ENCODE results near the gene AHRR.

- TF ChIP-seq, protein P1, sequence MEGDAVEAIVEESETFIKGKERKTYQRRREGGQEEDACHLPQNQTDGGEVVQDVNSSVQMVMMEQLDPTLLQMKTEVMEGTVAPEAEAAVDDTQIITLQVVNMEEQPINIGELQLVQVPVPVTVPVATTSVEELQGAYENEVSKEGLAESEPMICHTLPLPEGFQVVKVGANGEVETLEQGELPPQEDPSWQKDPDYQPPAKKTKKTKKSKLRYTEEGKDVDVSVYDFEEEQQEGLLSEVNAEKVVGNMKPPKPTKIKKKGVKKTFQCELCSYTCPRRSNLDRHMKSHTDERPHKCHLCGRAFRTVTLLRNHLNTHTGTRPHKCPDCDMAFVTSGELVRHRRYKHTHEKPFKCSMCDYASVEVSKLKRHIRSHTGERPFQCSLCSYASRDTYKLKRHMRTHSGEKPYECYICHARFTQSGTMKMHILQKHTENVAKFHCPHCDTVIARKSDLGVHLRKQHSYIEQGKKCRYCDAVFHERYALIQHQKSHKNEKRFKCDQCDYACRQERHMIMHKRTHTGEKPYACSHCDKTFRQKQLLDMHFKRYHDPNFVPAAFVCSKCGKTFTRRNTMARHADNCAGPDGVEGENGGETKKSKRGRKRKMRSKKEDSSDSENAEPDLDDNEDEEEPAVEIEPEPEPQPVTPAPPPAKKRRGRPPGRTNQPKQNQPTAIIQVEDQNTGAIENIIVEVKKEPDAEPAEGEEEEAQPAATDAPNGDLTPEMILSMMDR (IDR thresholded peaks at IDR 0.05 in 2 of 3, conservative IDR thresholded peaks at IDR 0.05 in 1 of 3; ENCODE audit: insufficient read depth in 2 of 3, low read depth in 1 of 3, low read length in 3 of 3), result no peak
- TF ChIP-seq ARID2 (IDR thresholded peaks at IDR 0.05) (no peak), HNRNPK (IDR thresholded peaks at IDR 0.05; ENCODE audit: low read depth, low read length, poor library complexity, severe bottlenecking) (no peak), FOXJ3 (CRISPR knock-in tag; IDR thresholded peaks at IDR 0.05) (no peak), RCOR1 (IDR thresholded peaks at IDR 0.05; ENCODE audit: borderline replicate concordance in 1 of 2, low read depth in 2 of 2, low read length in 2 of 2) (no peak), RFX5 (IDR thresholded peaks at IDR 0.05; ENCODE audit: low read depth, low read length) (no peak), ZSCAN29 (IDR thresholded peaks at IDR 0.05) (no peak), STAG1 (CRISPR knock-in tag; IDR thresholded peaks at IDR 0.05; ENCODE audit: borderline replicate concordance) (no peak), E4F1 (CRISPR knock-in tag; IDR thresholded peaks at IDR 0.05; ENCODE audit: borderline replicate concordance) (no peak), EP300 (IDR thresholded peaks at IDR 0.05; ENCODE audit: low read length) (no peak)
Observed at GRCh38 chr5:448061-448765, 126.7 kb downstream of the AHRR start.
